ENCODE results near the gene PMPCA.

The PMPCA gene

GRCh38 chr9:136373300-136374182 lies 36.9 kb upstream of the PMPCA start, which contains the start of gene CARD9:
Gene CARD9 (minus strand): TSS chr9:136373669. CDS start chr9:136372078, 1,591 bp downstream.
- DNase-seq (ENCODE audit: low read depth), result no peak

DNA sequence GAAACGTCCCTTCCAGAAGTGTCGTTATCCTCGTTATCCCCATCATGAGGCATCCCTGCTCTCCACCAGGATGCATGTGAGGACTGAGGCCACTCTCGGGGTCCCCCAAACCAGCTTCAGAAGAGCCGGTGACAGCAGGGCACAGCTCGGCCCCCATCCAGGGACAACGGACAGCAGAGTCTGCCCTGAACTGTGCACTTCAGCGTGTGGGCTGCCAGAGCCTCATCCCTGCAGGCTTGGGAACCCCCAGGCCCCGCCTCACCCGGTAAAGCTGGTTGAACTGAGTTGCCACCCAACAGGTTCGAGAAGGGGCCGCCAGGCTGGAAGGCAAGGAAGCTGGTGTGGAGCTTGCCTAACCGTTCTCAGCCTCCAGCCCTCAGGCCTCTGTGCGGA lies 36.3 kb upstream of the PMPCA start:
- no peak for DNase-seq (ENCODE audit: low read depth)

DNA sequence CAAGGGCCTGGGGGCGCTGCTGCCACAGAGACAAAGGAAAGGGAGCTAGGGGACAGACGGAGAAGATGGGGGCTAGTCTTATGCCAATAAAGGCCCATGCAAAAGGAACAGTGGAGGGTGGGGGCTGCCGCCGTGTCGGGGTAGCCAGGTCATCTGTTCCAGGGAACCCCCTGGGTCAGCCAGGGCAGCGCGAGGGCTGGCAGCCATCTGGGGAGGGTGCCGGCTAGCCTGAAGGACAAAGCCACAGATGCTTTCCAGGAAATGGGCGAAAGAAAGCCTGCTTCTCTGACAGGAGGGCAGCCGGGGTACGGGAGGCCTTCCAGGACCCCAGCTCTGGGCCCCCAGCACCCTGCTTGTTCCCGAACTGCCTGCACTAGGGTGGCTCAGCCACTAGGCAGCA lies 35.4 kb upstream of the PMPCA start:
- DNase-seq (ENCODE audit: low read depth), result no peak

GRCh38 chr9:136376457-136376856 lies 34.0 kb upstream of the PMPCA start:
- DNase-seq (ENCODE audit: low read depth), result no peak

GRCh38 chr9:136377341-136378169 lies 32.9 kb upstream of the PMPCA start:
- no peak for DNase-seq (ENCODE audit: low read depth)

DNA sequence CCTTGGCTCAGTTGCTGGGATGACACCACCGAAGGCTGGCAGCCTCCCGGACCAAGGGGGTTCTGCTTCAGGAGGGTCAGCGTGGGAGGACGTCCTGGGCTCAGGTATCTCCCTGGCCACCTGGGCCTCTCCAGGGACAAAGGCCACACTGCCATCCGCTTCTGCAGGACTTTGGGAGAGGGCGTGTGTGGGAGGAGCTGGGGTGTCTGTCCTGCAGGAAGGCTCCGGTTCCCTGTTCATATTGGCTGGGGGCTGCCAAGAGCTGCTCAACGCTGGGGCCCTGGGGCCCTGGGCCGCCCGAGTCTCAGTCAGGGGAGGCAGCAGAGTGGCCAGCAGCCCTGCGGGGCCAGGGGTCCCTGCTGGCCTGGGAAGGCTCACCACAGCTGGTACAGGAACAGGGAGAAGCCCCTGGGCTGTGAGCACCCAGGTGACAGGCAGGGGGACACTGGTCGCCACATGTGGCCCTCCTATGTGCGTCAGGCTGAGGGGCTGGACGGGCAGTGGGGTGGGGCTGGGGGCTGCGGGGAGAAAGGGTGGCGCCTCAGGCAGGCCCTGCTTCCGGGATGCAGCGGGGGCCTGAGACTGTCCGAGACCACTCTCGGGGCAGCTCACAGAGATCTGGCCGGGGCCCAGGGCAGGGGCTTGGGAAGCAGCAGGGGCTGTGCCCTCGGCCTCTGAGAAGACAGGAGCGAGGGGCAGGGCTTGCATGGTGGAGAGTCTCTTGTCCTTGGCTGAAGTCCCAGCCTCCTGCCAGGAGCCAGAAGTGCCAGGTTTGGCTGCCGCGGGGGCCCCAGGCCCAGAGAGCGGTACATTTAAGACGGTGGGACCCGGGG lies 32.1 kb upstream of the PMPCA start:
- no peak for DNase-seq (ENCODE audit: low read depth)

GRCh38 chr9:136379003-136379287 lies 31.5 kb upstream of the PMPCA start:
- DNase-seq (ENCODE audit: low read depth), result no peak

GRCh38 chr9:136379401-136379800 lies 31.1 kb upstream of the PMPCA start:
- DNase-seq (ENCODE audit: low read depth), result no peak

DNA sequence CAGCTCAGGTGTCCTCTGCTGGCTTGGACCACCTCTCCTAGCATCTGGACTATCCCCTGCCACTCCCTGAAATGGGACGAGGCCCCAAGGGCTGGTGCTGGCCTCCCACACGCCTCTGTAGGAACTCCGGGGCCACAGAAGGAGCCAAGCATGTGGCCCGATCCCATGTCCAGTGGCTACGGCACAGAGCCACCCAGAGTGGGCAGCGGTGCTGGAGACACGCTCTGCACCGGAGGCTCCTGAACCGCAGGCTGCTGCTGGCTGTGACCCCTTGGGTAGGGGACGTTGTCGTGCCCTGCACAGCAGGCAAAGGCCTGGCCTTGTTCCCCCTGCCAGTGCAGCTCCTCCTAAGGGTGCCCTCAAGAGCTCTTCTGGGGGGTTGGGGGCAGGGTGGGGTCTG lies 30.6 kb upstream of the PMPCA start:
- DNase-seq (ENCODE audit: low read depth), result no peak

- no peak for DNase-seq (ENCODE audit: low read depth)
Observed at GRCh38 chr9:136380381-136380780, 30.1 kb upstream of the PMPCA start.

- DNase-seq (ENCODE audit: low read depth), result no peak
Observed at GRCh38 chr9:136381311-136381710, 29.1 kb upstream of the PMPCA start.

GRCh38 chr9:136381966-136382513 lies 28.4 kb upstream of the PMPCA start:
- DNase-seq (ENCODE audit: low read depth), result no peak

- no peak for DNase-seq (ENCODE audit: low read depth)
Observed at GRCh38 chr9:136383436-136383835, 27.0 kb upstream of the PMPCA start.

GRCh38 chr9:136385015-136385414 lies 25.4 kb upstream of the PMPCA start:
- no peak for DNase-seq (ENCODE audit: low read depth)

DNA sequence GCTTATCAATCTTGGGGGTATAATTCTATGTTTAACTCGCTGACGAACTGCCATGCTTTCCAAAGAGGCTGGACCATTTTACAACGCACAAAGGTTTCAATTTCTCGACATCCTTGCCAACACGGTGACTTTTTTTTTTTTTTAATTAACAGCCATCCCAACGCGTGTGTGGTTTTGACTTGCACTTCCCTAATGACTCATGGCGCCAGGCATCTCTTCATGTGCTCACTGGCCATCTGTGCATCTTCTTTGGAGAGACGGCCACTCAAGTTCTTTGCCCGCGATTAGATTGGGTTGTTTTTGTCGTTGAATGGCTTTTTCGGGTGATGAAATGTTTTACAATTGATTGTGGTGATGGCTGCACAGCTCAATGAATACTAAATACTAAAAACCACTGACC lies 24.4 kb upstream of the PMPCA start:
- DNase-seq (ENCODE audit: low read depth), result no peak

GRCh38 chr9:136387217-136387616 lies 23.2 kb upstream of the PMPCA start:
- no peak for DNase-seq (ENCODE audit: low read depth)

DNA sequence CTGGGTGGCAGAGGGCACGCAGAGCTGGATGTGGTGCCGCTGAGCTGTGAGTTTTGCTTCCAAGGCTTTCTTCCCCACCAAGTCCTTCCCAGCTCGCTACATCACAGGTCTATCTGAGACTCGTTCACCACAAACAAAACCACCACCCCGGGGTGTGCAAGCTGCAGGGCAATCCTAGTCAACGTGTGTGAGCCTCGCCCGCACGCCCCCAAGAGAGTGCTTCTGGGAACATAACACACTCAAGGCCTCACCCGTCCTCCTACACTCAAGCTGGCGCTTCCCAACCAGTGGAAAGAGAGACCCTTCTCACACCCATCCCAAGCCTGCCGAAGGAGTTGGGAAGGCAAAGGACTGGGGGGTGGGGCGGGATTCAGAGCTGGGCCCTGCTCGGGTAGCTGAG lies 21.1 kb upstream of the PMPCA start:
- DNase-seq (ENCODE audit: low read depth), result no peak

- no peak for DNase-seq (ENCODE audit: low read depth)
Observed at GRCh38 chr9:136391737-136392537, 18.5 kb upstream of the PMPCA start.

- no peak for DNase-seq (ENCODE audit: low read depth)
Observed at GRCh38 chr9:136392538-136393449, 17.7 kb upstream of the PMPCA start.

DNA sequence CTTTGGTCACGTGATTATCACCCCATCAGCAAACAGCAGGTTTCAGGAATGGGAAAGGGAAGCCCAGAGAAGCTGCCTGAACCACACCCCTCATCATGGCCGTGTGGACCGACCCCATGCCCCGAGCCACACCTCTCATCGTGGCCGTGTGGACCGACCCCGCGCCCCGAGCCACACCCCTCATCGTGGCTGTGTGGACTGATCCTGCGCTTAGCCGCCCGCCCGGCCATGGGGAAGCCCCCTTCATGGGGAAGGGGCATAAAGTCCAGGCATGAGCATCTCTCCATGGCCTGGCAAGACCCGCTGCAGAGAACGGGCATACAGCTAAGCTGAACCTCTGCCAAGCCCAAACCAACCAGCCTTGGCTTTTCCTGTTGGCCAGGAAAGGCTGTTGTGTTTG lies 16.9 kb upstream of the PMPCA start:
- no peak for DNase-seq (ENCODE audit: low read depth)
